PC-9 (cell line): ENCODE measurements around the gene SLC51B.

Source experiments
- CTCF ChIP-seq: fragments of 200-600 bp; sonication (generic); conservative IDR thresholded peaks from 2 replicates; pipeline ENCODE4 v1.6.1; 2017; ENCODE audit warnings: mixed run types, antibody characterized with exemption, mild to moderate bottlenecking, moderate library complexity
- EZH2 ChIP-seq: fragments of 200-600 bp; sonication (generic); IDR thresholded peaks from 2 replicates; pipeline ENCODE4 v1.8.0; 2017; ENCODE audit warnings: antibody characterized with exemption, low read depth

DNA sequence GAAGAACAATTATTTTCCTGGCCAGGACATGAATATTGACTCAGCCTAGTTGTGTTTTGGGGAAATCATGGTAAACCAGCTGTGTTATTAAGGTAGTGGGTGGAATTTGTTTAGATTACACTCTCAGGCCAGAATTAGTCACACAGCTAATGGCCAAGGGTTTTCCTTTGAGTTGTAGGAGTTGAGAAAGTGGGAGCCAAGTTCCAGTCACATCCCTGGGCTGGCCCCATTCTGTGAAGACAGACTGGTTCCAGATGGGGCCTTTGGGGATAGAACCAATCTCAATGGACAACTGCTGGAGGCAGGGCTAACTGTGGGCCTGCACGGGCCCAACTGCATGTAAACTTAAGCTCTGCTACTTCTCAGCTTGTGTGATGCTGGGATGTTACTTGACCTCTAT is 24.0 kb downstream of the SLC51B start:
- TF ChIP-seq CTCF = no peak
- TF ChIP-seq EZH2 = no peak
